SU-DHL-6 (cell line): ENCODE measurements around the gene GPHN.

Experiments used
- EZH2phosphoT487 ChIP-seq: fragments of 200-600 bp; sonication (generic), shearing (Covaris generic); conservative IDR thresholded peaks from 2 replicates; pipeline ENCODE4 v1.6.1; 2018; ENCODE audit warnings: mild to moderate bottlenecking, antibody characterized with exemption, low read length, moderate library complexity, mixed read lengths
- TF ChIP-seq, protein P1 (sequence below): fragments of 200-600 bp; sonication (generic); IDR thresholded peaks from one replicate; pipeline ENCODE4 v1.5.1; 2017; ENCODE audit warnings: antibody characterized with exemption, mild to moderate bottlenecking, low read length, moderate library complexity; ENCODE audit not compliant: insufficient read depth, poor library complexity, severe bottlenecking

DNA sequence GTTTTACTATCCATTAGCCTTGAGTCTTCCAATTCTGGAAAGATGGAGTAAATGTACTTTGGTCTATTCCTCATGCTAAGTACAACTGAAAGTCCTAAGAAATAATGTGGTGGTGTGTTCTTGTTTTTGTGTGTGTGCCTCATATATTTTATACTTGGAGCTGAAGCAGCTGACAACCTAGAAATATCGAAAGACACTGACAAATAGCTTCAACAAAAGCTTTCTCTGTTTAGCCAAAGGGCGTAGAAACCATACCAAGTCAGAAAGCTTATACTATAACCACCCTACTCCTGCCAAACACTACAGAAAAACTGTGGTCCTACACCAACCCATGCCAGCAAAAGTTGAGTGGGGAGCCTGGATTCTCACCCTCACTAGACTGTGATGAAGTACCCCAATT lies 188.4 kb downstream of the GPHN start:
- TF ChIP-seq, protein P1, sequence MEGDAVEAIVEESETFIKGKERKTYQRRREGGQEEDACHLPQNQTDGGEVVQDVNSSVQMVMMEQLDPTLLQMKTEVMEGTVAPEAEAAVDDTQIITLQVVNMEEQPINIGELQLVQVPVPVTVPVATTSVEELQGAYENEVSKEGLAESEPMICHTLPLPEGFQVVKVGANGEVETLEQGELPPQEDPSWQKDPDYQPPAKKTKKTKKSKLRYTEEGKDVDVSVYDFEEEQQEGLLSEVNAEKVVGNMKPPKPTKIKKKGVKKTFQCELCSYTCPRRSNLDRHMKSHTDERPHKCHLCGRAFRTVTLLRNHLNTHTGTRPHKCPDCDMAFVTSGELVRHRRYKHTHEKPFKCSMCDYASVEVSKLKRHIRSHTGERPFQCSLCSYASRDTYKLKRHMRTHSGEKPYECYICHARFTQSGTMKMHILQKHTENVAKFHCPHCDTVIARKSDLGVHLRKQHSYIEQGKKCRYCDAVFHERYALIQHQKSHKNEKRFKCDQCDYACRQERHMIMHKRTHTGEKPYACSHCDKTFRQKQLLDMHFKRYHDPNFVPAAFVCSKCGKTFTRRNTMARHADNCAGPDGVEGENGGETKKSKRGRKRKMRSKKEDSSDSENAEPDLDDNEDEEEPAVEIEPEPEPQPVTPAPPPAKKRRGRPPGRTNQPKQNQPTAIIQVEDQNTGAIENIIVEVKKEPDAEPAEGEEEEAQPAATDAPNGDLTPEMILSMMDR: no peak
- no peak for TF ChIP-seq EZH2phosphoT487
